HG02970 (cell line): Measurements from ENCODE around the gene KIAA0319L.

Experiments used
- ATAC-seq: cut with Tn5 transposase; IDR thresholded peaks from one replicate; pipeline ENCODE4 v1.9.1; 2021; ENCODE audit warnings: mild to moderate bottlenecking, moderate library complexity, moderate number of reproducible peaks; ENCODE audit not compliant: unreplicated experiment, low FRiP score

Gene KIAA0319L

GRCh38 chr1:35564037-35564883, 7.1 kb upstream of the KIAA0319L start:
- no peak for ATAC-seq

- ATAC-seq: no peak
Measured at GRCh38 chr1:35563166-35563565, 6.0 kb upstream of the KIAA0319L start.

- ATAC-seq: no peak
Measured at GRCh38 chr1:35561972-35562680, 4.9 kb upstream of the KIAA0319L start.

- no peak for ATAC-seq
Measured at GRCh38 chr1:35561297-35561971, 4.2 kb upstream of the KIAA0319L start.

GRCh38 chr1:35560256-35561225, 3.3 kb upstream of the KIAA0319L start:
- no peak for ATAC-seq

- no peak for ATAC-seq
Measured at GRCh38 chr1:35559317-35559944, 2.2 kb upstream of the KIAA0319L start.

GRCh38 chr1:35558374-35559316, 1.4 kb upstream of the KIAA0319L start:
- no peak for ATAC-seq

- peak; percentile 81 for ATAC-seq
Measured at GRCh38 chr1:35557611-35558373, 589 bp upstream of the KIAA0319L start, which contains the start of gene NCDN. TSS of gene NCDN (plus strand) at chr1:35557799. CDS start at chr1:35558191, 392 bp downstream.

- no peak for ATAC-seq
Measured at GRCh38 chr1:35556484-35557117, 602 bp downstream of the KIAA0319L start.

- ATAC-seq: no peak
Measured at GRCh38 chr1:35555601-35556477, 1.4 kb downstream of the KIAA0319L start.

GRCh38 chr1:35555212-35555584, 2.0 kb downstream of the KIAA0319L start:
- ATAC-seq: no peak

GRCh38 chr1:35554266-35555211, 2.7 kb downstream of the KIAA0319L start:
- no peak for ATAC-seq

GRCh38 chr1:35553851-35554250, 3.4 kb downstream of the KIAA0319L start:
- no peak for ATAC-seq

- no peak for ATAC-seq
Measured at GRCh38 chr1:35546614-35547013, 10.6 kb downstream of the KIAA0319L start.

- ATAC-seq: no peak
Measured at GRCh38 chr1:35544976-35545375, 12.2 kb downstream of the KIAA0319L start.
